Erythroblast (primary cell): Measurements from ENCODE around the gene PLAAT2.

ENCODE experiments used
- GATA1 ChIP-seq: IDR thresholded peaks from 2 replicates; pipeline ENCODE4 v1.6.1; 2011; ENCODE audit warnings: low read depth, mild to moderate bottlenecking, control low read depth, low read length, moderate library complexity
- POLR2A ChIP-seq: IDR thresholded peaks from 2 replicates; pipeline ENCODE4 v1.6.1; 2011; ENCODE audit warnings: mild to moderate bottlenecking, low read length

DNA sequence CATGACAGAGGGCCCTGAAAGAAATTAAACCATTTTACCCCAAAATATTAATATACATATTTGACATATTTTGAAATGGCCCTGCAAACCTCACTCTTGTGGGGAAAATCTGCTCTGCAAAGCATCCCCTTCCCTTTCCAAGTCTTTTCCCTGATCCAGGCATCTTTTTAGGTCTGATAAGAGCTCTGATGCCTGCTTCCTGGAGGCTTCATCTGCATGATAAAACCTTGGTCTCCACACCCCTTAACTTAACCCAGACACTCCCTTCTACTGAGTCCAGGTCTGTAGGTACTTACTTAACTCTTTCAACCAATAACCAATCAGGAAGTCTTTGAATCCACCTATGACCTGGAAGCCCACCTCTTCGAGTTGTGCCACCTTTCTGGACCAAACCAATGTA, 59.1 kb downstream of the PLAAT2 start:
- TF ChIP-seq POLR2A, result no peak
- TF ChIP-seq GATA1, result no peak
